ENCODE data around the gene USB1.

GRCh38 chr16:57976331-57976796 is 24.8 kb upstream of the USB1 start:
- TF ChIP-seq CTCF (tag by site-specific recombination; IDR thresholded peaks at IDR 0.05) (no peak), GLI2 (tag by site-specific recombination; IDR thresholded peaks at IDR 0.05; ENCODE audit: borderline replicate concordance, low read depth) (no peak)

Data from HEK293 (cell line).